Stimulated activated naive CD4-positive, alpha-beta T cell treated with Interleukin-2 at 50 U/mL for 16 hours (primary cell): ENCODE measurements around the gene ELP1.

Source experiments
- DNase-seq: peaks from one replicate; lab custom pipeline; 2025; lab: John Stamatoyannopoulos, UW

Gene ELP1

DNA sequence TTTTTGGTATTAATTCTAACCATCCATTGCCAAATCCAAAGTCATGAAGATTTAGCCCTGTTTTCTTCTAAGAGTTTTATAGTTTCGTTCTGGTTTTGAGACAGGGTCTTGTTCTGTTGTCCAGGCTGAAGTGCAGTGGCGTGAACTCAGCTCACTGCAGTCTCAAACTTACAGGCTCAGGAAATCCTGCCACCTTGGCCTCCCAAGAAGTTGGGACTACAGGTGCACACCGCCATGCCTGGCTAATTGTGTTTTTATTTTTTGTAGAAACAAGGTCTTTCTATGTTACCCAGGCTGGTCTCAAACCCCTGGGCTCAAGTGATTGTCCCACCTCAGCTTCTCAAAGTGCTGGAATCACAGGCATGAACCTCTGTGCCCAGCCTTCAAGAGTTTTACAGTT is 50.8 kb downstream of the ELP1 start:
- no peak for DNase-seq

DNA sequence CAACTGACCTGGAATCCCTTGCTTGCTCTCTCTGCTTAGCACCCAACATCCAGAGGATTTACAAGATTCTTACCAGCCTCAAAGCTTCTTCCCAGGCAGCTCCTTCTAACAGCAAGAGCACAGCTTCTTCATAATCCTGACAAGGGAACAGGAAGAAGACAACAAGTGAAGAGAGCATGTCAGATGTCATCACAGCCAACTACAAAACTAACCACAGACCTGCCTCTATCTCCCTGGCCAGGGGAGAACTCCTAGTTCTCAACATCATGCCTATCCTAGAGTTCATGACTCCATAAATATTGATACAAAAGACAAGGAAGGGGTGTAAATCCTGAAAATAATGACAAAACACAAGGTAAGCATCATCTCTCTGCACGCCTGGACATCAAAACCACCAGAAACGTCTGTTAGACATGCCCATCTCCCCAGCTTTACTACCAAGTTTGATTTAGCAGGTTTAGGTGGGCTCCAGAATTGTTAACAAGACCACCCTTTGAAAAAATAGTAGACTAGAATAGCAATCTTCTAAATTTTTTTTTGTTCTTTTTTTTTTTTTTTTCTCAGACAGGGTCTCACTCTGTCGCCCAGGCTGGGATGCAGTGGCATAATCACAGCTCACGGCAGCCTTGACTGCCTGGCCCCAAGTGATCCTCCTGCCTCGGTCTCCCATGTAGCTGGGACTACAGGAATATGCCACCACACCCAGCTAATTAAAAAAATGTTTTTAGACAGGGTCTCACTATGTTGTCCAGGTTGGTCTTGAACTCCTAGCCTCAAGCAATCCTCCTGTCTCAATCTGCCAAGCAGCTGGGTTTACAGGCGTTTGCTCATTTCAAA is 51.7 kb downstream of the ELP1 start:
- DNase-seq, result no peak

DNA sequence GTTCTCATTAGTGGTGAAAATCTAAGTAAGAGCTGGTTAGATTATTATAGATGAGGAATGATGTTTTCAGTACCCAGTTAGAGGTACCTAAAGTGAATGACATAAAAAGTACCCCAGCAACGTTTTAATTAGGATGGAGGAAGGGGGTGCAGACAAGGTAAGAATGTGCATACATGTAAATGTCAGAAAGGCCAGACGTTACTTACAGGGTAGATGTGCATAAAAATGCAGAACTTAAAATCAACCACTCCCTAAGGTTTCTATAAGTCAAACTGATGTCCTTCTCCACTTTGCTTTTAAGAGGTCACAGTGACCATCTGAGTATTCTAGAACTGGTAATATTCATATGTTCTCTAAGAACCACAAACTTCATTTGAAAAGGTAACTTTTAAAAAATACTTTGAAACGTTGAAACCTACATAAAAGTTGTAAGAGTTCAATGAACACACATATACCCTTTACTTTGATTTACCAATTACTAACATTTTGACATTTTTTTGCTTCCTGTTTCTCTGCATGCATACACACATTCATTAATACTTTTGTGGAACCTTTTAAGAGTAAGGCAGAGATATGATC is 53.1 kb downstream of the ELP1 start:
- DNase-seq, result no peak

GRCh38 chr9:108877524-108877923 is 56.4 kb downstream of the ELP1 start:
- DNase-seq, result no peak

DNA sequence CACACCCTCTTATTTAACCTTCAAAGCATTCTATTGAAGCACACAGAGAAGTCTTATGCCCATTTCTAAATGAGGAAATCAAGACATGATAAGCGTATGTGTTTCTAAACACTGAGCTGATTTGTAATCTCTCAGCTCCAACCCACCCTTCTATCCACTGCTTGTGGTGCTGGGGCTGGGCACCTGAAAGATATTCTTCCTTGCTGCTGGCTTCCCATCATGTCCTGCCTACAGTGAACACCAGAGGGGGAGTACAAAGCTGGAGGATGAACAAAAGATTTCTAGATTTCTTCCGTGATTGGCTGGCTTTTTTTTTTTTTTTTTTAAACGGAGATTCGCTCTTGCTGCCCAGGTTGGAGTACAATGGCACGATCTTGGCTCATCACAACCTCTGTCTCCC is 57.5 kb downstream of the ELP1 start:
- no peak for DNase-seq

GRCh38 chr9:108874058-108874788 is 59.7 kb downstream of the ELP1 start:
- no peak for DNase-seq

DNA sequence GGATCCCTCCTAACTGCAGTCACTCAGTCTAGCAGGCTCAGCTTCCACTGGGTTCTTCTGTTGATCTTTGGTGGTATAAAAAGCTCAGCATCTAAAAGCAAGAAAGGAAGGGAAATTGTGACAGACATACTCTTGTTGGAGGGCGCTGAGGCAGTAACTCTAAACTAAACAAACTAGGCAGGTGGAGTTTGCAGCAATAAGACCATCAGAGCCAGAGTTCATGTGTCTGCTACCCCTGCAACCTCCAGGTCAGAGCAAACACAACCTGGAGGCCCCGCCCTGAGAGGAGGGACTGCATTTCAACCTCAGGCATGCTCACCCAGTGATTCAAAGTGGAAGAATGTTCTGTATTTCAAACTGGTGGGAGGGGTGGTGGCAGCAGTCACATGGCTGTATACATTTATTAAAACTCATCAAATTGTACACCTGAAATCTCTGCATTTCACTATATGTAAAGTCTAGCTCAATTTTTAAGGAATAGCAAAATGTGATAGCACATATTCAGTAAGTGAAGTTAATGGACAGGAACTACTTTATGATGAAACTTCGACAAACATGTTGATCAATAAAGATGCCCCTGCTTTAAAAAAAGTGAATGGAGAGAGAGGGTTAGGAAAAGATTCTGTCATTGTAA is 64.7 kb downstream of the ELP1 start:
- no peak for DNase-seq

DNA sequence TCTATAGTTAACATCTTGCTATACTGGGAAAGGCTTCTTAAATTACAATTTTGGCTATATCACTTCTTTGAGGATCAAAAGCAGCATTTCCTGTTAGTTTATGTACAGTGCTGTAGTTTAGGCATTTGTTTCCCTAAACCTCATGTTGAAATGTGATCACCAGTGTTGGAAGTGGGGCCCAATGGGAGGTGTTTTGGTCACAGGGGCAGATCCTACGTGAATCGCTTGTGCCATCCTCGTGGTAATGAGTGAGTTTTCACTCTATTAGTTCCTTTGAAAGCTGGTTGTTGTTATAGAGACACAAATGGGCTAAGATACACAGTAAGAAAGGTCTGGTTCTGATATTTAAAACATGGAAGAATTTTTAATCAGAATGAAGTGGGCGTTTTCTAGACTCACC is 66.1 kb downstream of the ELP1 start:
- no peak for DNase-seq

GRCh38 chr9:108867116-108867515 is 66.8 kb downstream of the ELP1 start:
- DNase-seq, result no peak

DNA sequence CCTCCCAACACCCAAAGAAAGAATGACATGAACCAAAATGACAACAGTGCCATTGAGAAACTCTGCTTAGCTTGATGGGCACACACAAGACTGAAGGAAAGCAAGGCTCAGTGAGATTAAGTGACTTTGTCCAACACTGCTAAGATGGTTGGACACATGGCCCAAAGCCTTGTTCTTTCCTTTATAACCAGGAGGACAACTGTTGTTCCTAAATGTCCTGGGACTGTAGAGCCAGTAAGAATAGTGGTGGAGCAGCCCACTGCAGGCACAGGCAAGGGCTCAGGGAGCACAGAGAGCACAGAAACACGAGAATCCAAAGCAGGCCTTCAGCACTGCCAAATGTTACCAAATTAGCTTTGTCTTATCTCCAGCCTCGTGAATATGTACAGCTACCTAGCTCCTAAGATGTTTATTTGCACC is 67.9 kb downstream of the ELP1 start:
- no peak for DNase-seq

GRCh38 chr9:108865037-108865436 is 68.9 kb downstream of the ELP1 start:
- no peak for DNase-seq

DNA sequence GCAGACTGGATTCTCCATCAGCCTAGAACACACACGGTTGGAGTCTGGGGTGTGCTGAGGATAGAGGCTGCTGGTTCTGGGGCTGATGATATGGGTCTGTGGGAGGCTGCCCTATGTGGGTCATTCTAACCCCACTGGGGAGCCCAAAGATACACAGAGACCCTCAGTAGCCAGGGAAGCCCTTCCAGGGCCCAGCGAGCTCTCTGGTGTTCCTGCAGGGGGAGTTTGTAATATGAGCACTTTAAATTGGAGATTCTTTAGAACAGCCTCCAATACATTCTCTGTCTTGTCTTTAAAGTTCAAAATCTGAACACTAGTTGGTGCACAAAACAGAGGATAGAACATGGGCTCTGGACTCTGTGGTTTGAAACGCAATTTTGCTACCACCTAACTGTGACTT is 69.5 kb downstream of the ELP1 start:
- DNase-seq, result no peak

DNA sequence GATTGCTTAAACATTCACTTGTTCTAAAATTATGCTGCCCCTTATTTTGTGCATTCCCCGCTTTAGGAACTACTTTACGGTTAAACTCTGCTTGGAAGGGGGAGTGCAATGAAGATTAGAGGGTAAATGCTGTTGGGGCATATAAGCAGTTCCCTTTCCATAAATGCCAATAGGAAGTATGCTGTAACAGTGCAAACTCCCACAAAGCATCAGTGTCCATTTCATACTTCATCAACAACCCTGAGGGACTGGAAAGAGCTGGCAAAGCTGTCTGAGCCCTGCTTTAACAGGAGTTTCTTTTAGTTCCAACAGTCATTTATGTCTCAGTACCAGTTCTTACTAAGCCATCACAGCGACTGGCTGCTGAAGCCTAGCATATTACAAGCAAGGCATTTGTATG is 70.0 kb downstream of the ELP1 start:
- no peak for DNase-seq

- no peak for DNase-seq
Measured at GRCh38 chr9:108861997-108862396, 71.9 kb downstream of the ELP1 start, which contains the start of gene ACTL7A. ACTL7A (plus strand) TSS chr9:108862266; CDS start chr9:108862323, 57 bp downstream.

GRCh38 chr9:108861464-108861863 is 72.5 kb downstream of the ELP1 start:
- DNase-seq, result no peak

- DNase-seq, result no peak
Measured at GRCh38 chr9:108860764-108861163, 73.2 kb downstream of the ELP1 start.

DNA sequence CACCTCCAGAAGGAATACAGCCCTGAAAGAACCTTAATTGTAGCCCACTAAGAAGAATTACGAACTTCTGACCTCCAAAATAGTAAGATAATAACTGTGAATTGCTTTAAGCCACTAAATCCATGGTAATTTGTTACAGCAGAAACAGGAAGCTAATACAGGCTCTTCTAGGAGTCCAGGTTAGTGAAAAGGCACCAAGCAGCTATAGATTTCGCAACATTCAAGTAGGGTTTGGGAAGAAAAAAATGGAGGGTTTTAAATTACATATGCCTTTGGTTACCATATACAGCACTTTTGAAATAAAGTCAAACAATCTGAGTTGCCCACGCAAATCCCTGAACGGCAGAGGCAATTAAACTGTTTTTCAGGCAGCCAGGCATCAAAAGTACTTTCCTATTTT is 73.6 kb downstream of the ELP1 start:
- no peak for DNase-seq

DNA sequence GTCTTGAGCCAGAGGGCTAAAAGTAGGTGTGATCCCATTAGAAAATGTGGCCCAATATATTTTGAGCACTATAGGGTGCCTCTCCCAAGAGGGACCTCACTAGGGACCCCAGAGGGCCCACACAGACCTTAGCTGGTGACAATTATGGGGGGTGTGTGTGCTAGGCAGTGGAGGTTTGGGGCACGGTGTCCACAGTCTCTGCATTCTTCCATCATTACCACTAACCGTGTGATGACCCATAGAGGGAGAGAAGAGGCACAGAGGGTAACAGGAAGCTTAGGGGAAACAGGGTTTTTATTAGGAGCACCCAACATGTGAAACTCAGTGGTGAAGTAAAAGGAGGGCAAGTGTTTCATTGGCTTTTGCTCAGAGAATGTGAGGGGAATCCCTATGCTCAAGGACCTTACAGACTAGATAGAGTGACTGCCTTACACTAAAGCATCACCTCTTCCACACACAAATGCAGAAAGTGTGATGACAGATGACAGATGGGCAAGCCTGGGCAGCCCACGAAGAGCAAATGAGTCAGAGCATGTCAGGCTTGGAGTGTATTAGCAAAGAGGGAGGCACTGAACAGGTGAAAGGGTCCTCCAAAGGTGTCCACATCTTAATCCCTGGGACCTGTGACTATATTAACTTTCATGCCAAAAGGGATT is 74.3 kb downstream of the ELP1 start:
- DNase-seq, result no peak

GRCh38 chr9:108857572-108857971 is 76.4 kb downstream of the ELP1 start:
- no peak for DNase-seq

DNA sequence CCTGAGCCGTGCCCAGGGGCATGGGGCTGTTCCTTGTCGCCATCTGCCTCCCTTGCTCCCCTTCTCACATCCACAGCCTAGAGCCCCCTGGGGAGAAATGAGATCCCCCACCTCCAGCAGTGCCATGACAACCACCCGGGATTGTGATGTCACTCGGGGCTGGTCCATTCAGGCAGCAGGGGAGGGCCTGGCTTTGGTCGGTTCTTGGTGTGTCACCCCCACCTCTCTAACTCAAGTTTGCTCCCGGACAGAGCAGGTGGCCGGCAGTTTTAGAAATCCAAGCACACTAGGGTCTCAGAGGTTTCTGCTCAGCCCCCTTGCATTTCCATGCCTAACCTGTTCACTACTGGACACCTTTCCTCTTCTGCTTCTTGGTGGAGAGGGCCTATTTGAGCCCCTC is 78.0 kb downstream of the ELP1 start, which contains the start of gene ACTL7B:
Gene ACTL7B, minus strand, starts transcription at position 99 of the 400 bp plus-strand sequence. Its CDS starts 56 bp downstream, at position 43.
- no peak for DNase-seq

DNA sequence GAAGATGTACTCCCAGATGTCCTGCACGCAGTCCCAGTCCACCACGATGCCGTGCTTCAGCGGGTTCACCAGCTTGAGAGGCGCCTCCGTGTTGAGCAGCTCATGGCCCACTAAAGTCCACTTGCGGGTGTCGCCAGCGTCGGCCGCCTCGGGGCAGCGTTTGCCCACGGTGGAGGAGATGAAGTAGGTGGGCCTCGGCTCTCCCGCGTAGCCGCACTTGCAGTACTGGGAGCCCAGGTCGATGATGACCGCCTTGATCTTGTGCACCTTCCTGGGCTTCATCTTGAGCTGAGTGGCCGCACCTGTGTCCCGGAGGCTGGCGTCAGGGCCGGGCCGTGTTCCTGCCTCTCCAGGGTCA is 78.4 kb downstream of the ELP1 start:
- no peak for DNase-seq
